NCI-H774 (cell line): ENCODE data around the gene GLOD5.
A peak's percentile ranks its signal among the peaks of the same experiment; 100 is the strongest.
"Not testable (repeated sequence)": the region's sequence is repeated elsewhere in the genome, so short reads cannot be mapped to it uniquely, and the experiment has no call there.

Experiments
- DNase-seq: peaks from one replicate; lab custom pipeline; 2025; lab: John Stamatoyannopoulos, UW

GLOD5 gene

DNA sequence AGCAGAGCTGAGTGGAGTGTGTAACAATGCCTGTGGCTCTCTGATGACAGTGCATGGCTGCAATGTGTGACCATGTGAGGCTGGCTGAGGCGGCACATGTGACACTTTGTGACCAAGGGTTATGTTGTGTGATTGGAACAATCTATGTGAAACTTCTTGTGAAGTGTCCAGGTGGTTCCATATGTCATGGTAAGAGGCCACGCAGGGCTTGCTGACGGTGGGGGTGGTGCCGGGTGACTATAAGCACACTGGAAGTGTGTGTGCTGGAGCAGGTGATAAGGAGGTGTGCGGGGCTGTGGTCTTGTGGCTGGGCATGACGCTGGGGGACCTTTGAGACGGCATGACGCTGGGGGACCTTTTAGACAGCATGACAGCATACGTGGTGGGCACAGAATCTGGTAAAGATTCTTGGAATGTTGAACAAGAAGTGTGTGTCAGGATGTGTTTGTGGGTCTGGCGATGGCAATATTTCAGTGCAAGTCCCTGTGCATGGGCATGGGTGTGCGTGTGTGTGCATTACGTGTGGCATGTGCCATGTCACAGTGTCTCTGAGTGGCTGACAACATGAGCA lies 32.9 kb downstream of the GLOD5 start:
- no peak for DNase-seq

DNA sequence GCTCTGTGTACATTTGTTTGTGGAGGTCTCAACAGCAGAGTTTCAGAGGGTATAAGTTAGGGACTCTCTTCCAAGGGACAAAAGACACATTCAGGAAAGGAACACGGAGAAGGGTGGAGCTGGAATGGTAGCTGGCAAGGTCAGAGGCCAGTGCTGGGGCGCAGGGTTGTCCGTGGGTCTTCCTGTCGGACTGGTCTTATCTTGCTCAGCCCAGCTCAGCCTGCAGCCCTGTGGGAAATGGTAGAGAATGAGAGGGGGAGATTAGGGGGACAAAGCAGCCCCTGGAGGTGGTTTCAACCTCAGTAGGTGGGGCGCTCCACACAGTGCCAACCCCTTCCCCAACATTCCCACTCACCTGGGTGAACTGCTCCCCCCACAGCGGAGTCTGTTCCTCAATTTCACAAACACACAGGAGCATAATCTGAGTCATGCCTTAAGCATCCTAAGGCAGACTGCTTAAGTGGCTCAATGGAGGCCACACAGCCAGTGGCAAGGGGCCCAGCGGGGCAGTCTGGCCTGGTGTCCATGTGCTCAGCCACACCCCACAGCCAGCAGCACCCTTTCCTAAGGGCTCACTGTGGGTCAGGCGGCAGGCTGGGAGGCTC lies 33.5 kb downstream of the GLOD5 start:
- DNase-seq, result no peak

DNA sequence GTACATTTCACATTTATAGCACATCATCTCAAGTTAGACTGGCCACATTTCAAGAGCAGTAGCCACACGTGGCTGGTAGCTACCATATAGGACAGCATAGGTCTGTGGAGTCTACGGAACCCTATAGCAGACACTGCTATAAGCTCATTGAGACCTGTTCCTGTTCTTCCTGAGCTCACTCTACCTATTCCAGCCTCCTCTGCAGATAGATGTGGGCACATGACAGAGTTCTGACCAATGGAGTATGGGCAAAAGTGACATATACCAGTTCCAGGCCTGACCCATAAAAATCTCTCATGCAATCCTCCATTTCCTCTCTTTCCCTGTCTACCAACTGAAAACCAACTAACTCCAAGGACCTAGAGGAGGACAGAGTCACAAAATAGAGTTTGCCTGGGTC lies 36.8 kb downstream of the GLOD5 start:
- DNase-seq, result no peak

DNA sequence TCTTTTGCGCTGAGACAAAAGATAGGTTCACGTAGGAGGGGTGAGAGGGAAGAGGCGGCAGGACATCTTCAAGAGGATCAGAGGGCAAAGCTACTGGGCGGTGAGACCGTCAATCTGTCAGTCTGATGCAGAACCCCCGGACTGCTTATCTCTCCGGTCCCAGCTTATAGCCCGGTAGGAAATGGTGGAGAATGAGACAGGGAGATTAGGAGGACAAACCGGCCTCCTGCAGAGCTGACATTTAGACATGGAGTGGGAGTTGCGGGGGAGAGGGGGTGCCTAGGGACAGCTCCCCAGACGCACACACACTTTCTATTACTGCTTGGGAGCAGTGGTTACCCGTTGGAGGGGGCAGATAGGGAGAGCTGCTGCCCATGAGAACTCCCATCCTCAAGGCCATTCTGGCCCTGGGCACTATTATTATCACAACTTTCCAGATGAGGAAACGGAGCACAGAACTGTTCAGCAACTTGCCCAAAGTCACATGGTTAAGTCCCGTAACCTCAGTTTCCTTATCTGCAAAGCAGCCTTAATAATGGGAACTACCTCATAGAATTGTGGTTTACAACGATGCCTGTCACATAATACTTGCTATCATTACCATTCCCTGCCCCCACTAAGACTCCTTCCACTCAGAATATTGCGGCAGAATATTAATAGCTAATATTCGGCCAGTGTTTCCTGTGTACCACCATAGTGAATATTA lies 39.2 kb downstream of the GLOD5 start:
- DNase-seq, result no peak

DNA sequence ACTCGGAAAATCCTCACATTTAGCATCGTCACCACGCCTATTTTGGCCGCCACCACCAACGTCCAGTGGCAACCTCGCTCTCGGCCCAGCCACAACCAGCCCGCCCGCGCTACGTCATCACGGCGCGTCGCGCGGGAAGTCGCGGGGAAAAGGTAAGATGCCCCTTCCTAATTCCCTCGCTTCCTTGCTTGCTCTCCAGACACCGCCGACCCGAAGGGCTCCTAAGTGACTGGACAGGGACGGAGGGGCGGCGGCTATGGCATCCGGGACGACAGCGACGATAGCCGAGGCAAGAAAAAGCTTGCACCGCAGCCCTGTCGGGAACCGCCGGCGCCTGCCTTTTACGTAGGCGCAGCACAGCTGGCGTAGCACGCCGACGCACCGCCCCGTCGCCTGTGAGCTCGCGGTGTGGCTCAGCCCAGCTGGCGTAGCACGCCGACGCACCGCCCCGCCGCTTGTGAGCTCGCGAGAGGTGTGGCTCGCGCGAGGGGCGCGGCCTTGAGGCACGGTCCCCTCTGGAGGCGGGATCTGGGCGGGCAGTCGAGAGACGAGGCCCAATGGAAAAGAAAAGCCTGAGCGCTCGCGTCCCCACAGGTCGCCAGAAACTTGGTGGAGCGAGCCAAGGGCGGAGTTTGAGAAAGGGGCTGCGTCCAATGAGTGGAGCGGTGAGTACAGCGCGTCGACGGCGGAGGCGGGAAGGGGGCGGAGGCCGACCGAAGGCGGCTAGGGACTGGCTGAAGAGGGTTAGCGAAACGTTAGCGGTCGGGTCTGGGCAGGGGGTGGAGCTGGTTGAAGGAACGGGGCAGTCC lies 39.9 kb downstream of the GLOD5 start, which contains the start of gene HDAC6:
Gene HDAC6, plus strand, starts transcription at position 788 of the 809 bp plus-strand sequence. CDS start 626 bp downstream, outside the sequence.
- DNase-seq, result peak; percentile 95

DNA sequence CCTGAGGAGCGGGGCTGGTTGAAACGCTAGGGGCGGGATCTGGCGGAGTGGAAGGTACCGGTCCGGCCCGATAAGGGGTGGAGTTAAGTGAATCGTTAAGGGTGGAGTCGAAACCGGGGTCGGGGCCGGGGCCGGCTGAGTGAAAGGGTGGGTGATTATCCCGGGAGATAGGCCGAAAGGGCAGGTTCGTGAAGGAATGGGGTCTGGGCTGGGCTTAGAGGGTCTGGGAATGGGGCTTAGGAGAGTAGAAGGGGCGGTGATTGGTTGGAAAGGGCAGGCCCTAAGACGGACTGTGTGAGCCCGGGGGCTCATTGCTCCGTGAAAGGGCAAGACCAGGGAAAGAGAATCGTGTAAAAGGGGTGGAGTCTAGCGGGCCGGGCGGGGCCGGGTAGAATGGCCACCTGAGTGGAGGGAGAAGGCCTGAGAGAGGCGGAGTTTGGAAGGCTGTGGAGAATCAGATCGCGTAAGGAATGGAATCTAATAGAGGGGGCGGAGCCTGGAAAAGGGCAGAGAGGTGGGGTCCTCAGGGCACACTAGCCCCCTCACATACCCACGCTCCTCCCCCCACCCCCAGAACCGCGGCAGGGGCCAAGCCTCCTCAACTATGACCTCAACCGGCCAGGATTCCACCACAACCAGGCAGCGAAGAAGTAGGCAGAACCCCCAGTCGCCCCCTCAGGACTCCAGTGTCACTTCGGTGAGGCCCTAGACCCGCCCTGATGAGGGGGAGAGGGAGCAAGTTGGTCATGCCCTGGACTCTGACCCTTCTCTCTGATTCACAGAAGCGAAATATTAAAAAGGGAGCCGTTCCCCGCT lies 40.8 kb downstream of the GLOD5 start:
- DNase-seq, result peak; percentile 53

DNA sequence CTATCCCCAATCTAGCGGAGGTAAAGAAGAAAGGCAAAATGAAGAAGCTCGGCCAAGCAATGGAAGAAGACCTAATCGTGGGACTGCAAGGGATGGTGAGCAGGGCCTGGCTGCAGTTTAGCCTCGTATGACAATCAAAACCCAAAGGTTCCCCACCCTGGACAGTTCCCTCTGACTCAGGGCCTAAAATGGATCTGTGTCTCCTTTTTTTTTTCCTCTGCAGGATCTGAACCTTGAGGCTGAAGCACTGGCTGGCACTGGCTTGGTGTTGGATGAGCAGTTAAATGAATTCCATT lies 41.3 kb downstream of the GLOD5 start:
- DNase-seq, result no peak

DNA sequence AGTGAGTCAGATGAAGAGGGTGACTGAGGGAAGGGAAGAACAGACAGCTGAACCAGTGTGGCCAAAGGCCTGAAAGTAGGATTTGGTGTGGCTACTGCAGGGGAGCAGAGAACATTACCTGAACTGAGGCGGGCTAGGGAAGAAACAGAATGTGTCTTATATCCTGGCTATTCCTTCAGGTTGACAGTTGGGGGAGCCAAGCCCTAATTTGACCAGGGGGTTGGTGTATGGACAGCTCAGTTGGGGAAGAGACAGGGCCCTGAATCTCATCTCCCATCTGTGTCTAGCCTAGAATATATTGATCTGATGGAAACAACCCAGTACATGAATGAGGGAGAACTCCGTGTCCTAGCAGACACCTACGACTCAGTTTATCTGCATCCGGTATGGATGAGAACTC lies 44.5 kb downstream of the GLOD5 start:
- DNase-seq, result no peak

DNA sequence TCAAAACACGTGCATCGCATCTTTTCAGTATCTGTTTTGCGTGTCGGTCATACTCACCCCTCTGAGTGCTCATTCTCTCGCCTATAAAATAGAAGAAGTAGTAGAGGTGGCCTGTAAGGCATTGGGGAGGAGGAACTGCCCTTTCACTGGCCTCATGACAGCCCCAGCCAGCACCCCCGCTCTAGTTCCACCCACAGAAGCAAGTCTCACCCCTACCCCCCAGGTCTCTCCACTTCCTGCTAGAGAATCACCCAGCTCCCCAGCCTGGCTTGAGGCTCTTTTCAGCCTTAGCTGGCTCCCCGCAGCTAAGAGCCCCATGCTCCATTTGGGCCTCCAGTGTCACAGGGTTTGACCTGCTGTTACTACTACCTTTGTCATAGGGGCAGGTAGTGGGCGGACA lies 52.1 kb downstream of the GLOD5 start:
- DNase-seq, result no peak

DNA sequence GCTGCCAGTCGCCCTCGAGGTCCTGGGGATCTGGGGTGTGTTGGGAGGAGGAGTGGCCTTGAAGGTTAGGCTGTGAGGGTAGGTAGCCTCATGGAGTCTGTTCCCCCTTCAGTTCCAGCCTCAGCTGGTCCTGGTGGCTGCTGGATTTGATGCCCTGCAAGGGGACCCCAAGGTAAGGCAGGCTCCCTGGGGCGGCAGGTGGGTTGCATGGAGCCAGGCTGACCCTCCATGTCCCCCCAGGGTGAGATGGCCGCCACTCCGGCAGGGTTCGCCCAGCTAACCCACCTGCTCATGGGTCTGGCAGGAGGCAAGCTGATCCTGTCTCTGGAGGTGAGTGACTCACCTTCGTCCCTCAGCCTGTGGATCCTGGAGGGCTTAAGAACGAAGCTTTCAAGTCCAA lies 53.2 kb downstream of the GLOD5 start:
- DNase-seq, result no peak

DNA sequence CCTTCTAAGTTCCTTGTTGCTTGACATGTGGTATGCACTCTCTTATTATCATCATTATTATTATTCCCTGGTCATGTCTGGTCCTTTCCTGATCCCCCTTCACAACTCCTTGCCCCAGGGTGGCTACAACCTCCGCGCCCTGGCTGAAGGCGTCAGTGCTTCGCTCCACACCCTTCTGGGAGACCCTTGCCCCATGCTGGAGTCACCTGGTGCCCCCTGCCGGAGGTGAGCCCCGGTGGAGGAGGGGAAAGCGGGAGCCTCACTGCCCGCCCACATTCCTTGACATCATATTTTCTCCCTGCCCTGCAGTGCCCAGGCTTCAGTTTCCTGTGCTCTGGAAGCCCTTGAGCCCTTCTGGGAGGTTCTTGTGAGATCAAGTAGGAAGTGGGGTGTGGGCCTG lies 53.7 kb downstream of the GLOD5 start:
- no peak for DNase-seq

DNA sequence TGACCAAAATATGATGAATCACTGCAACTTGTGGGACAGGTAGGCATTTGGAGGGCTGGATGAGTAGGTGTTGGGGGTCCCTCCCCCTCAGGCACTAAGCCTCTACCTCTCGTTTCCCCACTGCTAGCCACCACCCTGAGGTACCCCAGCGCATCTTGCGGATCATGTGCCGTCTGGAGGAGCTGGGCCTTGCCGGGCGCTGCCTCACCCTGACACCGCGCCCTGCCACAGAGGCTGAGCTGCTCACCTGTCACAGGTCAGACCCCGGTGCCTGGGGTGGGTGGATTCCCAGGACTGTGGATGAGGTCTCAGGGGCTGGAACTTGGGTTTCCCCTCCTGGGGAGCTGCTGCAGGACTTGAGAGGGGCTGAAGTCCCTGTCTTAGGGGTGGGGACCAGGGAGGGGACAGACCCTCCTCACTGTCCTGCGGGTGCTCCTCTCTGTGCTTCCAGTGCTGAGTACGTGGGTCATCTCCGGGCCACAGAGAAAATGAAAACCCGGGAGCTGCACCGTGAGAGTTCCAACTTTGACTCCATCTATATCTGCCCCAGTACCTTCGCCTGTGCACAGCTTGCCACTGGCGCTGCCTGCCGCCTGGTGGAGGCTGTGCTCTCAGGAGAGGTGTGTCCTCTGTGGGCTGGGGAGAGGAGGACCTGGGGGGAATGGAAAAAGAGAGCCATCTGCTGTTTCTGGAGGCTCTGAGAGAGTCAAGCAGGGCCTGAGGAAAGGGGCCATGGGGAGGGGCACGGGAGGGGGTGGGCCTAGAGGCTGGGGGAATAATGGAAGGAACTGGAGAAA lies 54.7 kb downstream of the GLOD5 start:
- DNase-seq, result no peak

DNA sequence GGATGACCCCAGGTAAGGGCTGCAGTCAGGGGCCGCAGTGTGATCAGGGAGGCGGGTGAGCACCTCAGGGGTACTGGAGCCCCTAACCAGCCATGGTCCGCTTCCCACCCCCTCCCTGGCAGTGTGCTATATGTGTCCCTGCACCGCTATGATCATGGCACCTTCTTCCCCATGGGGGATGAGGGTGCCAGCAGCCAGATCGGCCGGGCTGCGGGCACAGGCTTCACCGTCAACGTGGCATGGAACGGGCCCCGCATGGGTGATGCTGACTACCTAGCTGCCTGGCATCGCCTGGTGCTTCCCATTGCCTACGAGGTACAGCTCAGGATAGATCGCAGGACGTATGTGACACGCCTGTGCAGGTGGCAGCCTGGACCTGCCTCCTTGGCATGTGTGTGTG lies 56.6 kb downstream of the GLOD5 start:
- DNase-seq, result no peak

DNA sequence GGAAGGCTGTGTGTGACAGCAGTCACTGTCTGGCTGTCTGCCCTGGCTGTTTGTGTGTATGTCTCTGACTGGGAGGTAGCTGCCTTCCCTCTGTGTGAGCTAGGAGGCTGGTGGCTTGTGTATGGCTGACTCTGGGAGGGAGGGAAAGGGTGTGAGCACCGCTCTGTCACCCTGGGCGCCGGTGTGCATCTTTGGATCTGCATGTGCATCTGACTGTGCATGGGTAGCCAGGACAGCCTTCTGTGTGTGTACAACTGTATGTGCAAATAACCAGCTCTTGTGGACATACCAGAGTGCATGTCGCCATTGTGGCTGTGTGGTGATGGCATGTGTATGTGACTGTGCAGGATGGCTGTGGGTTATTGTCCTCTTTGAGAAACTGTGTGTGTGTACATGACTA lies 57.3 kb downstream of the GLOD5 start:
- no peak for DNase-seq

DNA sequence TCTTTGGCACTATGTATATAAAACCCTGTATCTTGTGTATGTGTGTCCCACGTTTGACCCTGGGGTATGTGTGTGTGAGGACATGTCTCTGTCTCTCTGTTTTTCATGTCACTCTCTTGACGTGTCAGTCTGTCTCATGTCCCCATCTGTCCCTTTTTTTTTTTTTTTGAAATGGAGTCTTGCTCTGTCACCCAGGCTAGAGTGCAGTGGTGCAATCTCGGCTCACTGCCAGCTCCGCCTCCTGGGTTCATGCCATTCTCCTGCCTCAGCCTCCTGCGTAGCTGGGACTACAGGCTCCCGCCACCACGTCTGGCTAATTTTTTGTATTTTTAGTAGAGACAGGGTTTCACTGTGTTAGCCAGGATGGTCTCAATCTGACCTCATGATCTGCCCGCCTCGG lies 57.8 kb downstream of the GLOD5 start:
- not testable (repeated sequence) for DNase-seq

DNA sequence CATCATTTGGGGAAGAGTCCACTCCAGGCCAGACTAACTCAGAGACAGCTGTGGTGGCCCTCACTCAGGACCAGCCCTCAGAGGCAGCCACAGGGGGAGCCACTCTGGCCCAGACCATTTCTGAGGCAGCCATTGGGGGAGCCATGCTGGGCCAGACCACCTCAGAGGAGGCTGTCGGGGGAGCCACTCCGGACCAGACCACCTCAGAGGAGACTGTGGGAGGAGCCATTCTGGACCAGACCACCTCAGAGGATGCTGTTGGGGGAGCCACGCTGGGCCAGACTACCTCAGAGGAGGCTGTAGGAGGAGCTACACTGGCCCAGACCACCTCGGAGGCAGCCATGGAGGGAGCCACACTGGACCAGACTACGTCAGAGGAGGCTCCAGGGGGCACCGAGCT lies 61.5 kb downstream of the GLOD5 start:
- no peak for DNase-seq
